Retinal pigment epithelial cell (primary cell): ENCODE measurements around the gene HPS1.

Experiments used
- DNase-seq: peaks from one replicate; pipeline ENCODE4 v3.0.0-alpha.2; 2010; ENCODE audit warnings: low read depth
- H3K4me3 ChIP-seq: 2 replicates; pipeline ENCODE4 v1.5.1; 2011; ENCODE audit warnings: mild to moderate bottlenecking, low read length, control low read depth, moderate library complexity
- TF ChIP-seq, protein P1 (sequence below): conservative IDR thresholded peaks from 2 replicates; pipeline ENCODE4 v1.5.1; 2011; ENCODE audit warnings: low read depth, low read length, control low read depth, inconsistent platforms

The HPS1 gene

DNA sequence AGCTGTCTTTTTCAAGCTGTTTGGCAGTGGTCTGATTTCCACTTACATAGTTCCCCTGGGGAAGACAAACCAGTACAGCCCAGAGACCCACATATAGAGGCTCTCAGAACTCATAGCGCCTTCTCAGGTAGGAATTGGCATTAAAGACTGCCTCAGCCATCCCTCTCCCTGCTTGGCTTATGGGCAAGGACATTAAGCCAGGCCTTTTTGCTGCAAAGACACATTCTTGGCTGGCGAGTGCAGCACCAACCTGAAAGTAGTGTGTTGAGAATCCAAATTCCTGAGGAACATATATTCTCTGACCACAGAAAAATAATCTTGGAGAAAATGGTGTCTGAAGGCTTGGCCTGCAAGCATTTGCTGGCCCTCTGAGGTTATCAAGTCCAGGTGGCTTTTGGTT lies 39.2 kb upstream of the HPS1 start:
- TF ChIP-seq, protein P1, sequence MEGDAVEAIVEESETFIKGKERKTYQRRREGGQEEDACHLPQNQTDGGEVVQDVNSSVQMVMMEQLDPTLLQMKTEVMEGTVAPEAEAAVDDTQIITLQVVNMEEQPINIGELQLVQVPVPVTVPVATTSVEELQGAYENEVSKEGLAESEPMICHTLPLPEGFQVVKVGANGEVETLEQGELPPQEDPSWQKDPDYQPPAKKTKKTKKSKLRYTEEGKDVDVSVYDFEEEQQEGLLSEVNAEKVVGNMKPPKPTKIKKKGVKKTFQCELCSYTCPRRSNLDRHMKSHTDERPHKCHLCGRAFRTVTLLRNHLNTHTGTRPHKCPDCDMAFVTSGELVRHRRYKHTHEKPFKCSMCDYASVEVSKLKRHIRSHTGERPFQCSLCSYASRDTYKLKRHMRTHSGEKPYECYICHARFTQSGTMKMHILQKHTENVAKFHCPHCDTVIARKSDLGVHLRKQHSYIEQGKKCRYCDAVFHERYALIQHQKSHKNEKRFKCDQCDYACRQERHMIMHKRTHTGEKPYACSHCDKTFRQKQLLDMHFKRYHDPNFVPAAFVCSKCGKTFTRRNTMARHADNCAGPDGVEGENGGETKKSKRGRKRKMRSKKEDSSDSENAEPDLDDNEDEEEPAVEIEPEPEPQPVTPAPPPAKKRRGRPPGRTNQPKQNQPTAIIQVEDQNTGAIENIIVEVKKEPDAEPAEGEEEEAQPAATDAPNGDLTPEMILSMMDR: no peak
- no peak for DNase-seq
- H3K4me3 ChIP-seq: no peak overlapping the region

- DNase-seq: no peak
- H3K4me3 ChIP-seq: no peak overlapping the region
- TF ChIP-seq, protein P1: no peak
Observed at GRCh38 chr10:98483658-98484057, 36.9 kb upstream of the HPS1 start.

DNA sequence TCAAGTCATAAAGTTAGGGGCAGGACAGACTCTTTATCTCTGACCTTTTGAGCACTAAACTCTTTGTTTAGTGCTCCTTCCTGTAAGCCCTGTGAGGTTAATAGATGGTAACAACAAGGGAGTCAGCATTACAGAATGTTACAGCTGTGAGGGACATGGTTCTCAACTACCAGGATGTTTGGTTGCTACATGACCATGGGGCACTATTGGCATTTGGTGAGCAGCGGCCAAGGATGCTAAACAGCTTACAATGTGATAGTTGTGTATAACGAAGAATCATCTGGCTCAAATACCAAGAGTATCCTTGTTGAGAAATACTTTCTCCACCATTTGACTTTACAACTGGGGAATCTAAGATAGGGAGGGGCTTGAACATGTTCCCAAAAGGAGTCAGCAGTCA lies 35.4 kb upstream of the HPS1 start:
- DNase-seq: no peak
- TF ChIP-seq, protein P1: no peak

GRCh38 chr10:98481404-98481945 lies 34.7 kb upstream of the HPS1 start:
- no peak overlapping the region for H3K4me3 ChIP-seq
- TF ChIP-seq, protein P1: no peak
- DNase-seq: no peak

More for the DNA sequence above, 35.4 kb upstream of the HPS1 start:
- H3K4me3 ChIP-seq: no peak overlapping the region

DNA sequence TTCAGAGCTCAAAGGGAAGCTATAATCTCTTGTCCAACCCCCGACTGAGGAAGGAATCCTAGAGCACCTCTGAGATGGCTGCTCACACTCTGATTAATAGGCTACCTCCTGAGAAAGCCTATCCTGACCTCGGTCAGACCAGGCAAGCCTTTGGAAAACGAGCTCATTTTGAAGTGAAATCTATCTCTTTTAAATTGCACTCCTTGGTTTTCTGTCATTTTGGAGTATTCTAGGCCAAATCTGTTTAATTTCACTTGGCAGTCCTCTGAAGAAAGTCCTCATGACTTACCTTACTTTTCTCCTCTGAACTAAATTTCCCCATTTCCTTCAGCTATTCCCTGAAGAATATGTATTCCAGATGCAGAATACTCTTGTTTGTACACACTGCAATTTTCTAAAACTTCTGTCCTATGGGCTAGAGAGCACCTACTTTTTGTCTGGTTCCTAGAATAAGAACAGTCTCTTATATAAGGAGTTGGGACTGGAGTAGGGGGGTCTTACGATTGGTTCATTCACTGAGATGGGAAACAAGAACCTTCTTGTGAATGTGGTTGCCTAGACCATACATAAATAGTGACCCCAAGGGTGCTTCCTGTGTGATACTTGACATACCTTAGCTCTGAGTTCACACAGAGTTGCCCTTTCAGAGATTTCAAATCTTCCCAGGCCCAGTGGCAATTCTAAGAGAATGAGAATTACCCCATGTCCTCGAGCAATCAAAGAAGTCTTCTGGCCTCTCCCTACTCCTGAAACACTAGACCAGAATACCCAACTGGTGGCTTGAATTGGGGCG lies 31.9 kb upstream of the HPS1 start:
- no peak for DNase-seq
- H3K4me3 ChIP-seq: no peak overlapping the region
- TF ChIP-seq, protein P1: no peak

DNA sequence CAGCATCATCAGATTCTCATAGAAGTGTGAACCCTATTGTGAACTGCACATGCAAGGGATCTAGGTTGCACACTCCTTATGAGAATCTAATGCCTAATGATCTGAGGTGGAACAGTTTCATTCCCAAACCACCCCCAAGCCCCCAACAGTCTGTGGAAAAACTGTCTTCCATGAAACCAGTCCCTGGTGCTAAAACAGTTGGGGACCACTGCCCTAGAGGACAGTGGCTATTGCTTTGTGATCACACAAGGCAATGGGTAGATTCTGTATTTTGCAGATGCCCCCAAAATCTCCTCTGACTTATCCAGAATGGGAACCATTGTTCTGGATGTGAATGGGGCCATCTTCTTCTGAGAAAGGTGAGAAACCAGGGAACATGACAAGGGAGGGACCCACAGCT lies 31.1 kb upstream of the HPS1 start:
- TF ChIP-seq, protein P1: no peak
- no peak overlapping the region for H3K4me3 ChIP-seq
- DNase-seq: no peak

DNA sequence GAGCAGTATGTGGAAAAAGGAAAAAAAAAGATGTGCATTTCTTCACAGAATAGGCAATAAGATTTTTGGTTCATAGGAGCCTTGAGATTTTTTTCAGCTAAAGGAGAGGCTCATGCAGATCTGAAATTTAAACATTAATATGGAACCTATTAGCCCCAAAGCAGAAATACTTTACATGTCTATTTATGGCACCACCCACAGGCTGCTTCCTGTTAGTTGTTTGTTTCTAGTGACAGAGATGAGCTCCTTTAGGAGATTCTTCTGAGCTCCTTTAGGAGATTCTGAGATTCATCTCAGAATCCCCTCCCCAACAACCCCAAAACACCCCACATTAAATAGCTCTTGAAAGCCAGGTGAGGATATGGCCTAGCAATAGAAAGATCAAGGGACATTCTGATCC lies 27.9 kb upstream of the HPS1 start:
- TF ChIP-seq, protein P1: no peak
- DNase-seq: no peak
- no peak overlapping the region for H3K4me3 ChIP-seq
